ENCODE measurements around the gene RING1. TPM values are rescaled to one million over a fixed set of nuclear protein-coding genes. Genes with fewer than 3 reads are reported as not detected.
A peak's percentile ranks its signal among the peaks of the same experiment; 100 is the strongest.

Gene RING1
- total and polyA plus RNA-seq, 2 experiments from 2014 or later, result 12.7 to 35.8 TPM

DNA sequence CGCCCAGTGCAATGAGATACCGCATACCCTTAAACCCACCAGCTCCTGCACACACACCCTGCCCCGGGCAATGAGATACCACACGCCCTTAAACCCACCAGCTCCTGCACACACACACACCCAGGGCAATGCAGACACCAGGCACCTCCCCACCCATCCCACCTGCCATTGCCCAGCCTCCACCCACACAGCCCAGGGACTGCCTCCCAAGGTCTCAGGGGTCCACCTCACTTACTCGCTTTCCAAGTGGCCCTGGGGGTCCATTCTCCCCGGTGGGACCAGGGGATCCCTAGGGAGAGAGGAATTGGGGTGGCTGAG is 40.1 kb upstream of the RING1 start:
- no peaks in the 10 kb centered on the region for H3K9me3 ChIP-seq (ENCODE audit: low read depth)
- H3F3A ChIP-seq (ENCODE audit: insufficient read depth), result no peaks in the 10 kb centered on the region
- H3K36me3 ChIP-seq (ENCODE audit: low read depth), result no peaks in the 10 kb centered on the region
- in situ Hi-C loops (cut with MboI), result no loop called here
- no peaks in the 10 kb centered on the region for H3K27me3 ChIP-seq (replicated peaks; ENCODE audit: insufficient read depth)
- H2AFZ ChIP-seq, result no peak overlapping the region
- 53 to 70% methylated on average over 2 to 6 of the region's 6 CpGs for WGBS, 2 experiments (ENCODE audit: low coverage in 1 of 2, low lambda C conversion rate in 2 of 2, missing lambda C conversion rate in 2 of 2)
- TF ChIP-seq EZH2 (IDR thresholded peaks at IDR 0.05; ENCODE audit: insufficient read depth, poor library complexity, severe bottlenecking) (no peak), EZH2phosphoT487 (IDR thresholded peaks at IDR 0.05; ENCODE audit: insufficient read depth, low read depth) (no peak)
- no peaks in the 10 kb centered on the region for H3K79me2 ChIP-seq (ENCODE audit: insufficient read depth)
- H3K4me3 ChIP-seq, result no peak overlapping the region
- no peak overlapping the region for H3K4me2 ChIP-seq (ENCODE audit: unreplicated experiment)
- no peaks in the 10 kb centered on the region for H3K4me1 ChIP-seq (ENCODE audit: insufficient read depth)
- DNase-seq, result no peak
- H3K27ac ChIP-seq, result no peak overlapping the region
- H3K9me2 ChIP-seq (ENCODE audit: insufficient read depth), result no peaks in the 10 kb centered on the region
- no peaks in the 10 kb centered on the region for H4K20me1 ChIP-seq (ENCODE audit: insufficient read depth)
- no peak overlapping the region for H3K9ac ChIP-seq

DNA sequence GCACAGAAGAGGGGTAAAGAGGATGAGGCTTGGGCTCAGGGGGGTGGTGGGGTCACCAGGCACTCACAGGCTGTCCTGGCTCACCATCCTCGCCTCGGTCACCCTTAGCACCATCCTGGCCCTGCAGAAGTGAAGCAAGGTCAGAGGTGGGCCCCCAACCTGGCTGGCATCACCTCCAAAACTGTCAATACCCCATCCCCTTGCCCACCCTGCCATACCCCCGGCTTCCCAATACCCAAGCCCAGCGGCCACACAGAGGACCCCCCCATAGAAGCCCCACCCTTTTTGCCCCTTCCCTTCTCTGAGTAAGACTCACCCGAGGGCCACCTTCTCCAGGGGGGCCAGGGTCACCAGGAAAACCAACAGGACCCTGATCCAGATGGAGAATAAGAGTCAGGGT is 39.7 kb upstream of the RING1 start:
- DNase-seq, result no peak
- Histone ChIP-seq H3K27ac (no peak overlapping the region), H3K27me3 (replicated peaks; ENCODE audit: insufficient read depth) (no peaks in the 10 kb centered on the region), H3K4me2 (ENCODE audit: unreplicated experiment) (no peak overlapping the region), H3K4me1 (ENCODE audit: insufficient read depth) (no peaks in the 10 kb centered on the region), H3K4me3 (no peak overlapping the region), H3K9ac (no peak overlapping the region), H3F3A (ENCODE audit: insufficient read depth) (no peaks in the 10 kb centered on the region), H3K9me2 (ENCODE audit: insufficient read depth) (no peaks in the 10 kb centered on the region), H3K79me2 (ENCODE audit: insufficient read depth) (no peaks in the 10 kb centered on the region), H3K9me3 (ENCODE audit: low read depth) (no peaks in the 10 kb centered on the region), H3K36me3 (ENCODE audit: low read depth) (no peaks in the 10 kb centered on the region), H2AFZ (no peak overlapping the region), H4K20me1 (ENCODE audit: insufficient read depth) (no peaks in the 10 kb centered on the region)
- no peak for TF ChIP-seq EZH2 (IDR thresholded peaks at IDR 0.05; ENCODE audit: insufficient read depth, poor library complexity, severe bottlenecking)
- no peak for TF ChIP-seq EZH2phosphoT487 (IDR thresholded peaks at IDR 0.05; ENCODE audit: insufficient read depth, low read depth)
- WGBS, 2 experiments (ENCODE audit: low coverage in 1 of 2, low lambda C conversion rate in 2 of 2, missing lambda C conversion rate in 2 of 2), result 54 to 58% methylated on average over 3 to 5 of the region's 5 CpGs
- in situ Hi-C loops (cut with MboI), result no loop called here

DNA sequence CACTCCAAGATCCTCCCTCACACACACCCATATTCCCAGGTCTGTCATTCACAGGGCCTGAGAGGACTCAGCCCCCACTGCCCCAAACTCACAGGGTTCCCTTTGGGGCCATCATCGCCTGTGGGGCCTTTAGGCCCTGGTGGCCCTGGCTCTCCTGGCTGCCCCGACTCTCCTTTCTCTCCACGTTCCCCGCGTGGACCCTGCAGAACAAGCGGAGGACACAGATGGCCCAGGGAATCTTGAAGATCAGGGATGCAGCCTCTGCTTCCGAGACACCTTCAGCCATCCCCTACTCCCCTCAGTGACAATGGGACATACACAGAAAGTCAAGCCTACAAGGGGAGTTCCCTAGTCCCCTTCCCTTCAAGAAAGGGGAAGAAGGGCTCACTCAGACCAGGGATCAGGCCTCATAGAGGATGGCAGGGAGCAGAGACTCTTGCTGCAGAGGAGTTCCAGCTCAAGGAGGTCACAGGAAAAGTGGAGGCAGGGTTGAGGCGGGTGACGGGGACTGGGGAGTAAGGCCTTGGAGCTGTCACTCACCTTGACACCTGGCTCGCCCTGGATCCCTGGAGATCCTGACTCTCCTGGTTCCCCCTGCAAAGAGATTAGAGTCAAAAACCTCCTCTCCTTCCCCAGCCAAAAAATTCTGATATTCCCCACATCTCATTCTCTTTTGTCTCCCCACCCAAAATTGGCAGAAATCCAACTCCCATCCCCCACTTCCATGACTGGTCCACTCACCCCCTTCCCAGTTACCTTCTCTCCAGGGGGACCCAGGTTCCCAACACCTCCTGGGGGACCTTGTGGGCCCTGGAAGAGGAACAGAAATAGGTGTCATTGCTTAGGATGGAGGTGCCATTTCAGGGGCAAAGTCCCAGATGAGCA is 38.8 kb upstream of the RING1 start:
- no peak for DNase-seq
- Histone ChIP-seq H3K36me3 (ENCODE audit: low read depth) (no peaks in the 10 kb centered on the region), H3K4me3 (no peak overlapping the region), H2AFZ (no peak overlapping the region), H3K4me2 (ENCODE audit: unreplicated experiment) (no peak overlapping the region), H4K20me1 (ENCODE audit: insufficient read depth) (no peaks in the 10 kb centered on the region), H3F3A (ENCODE audit: insufficient read depth) (no peaks in the 10 kb centered on the region), H3K9me2 (ENCODE audit: insufficient read depth) (no peaks in the 10 kb centered on the region), H3K9ac (no peak overlapping the region), H3K9me3 (ENCODE audit: low read depth) (no peaks in the 10 kb centered on the region), H3K27ac (no peak overlapping the region), H3K79me2 (ENCODE audit: insufficient read depth) (no peaks in the 10 kb centered on the region), H3K27me3 (replicated peaks; ENCODE audit: insufficient read depth) (no peaks in the 10 kb centered on the region), H3K4me1 (ENCODE audit: insufficient read depth) (no peaks in the 10 kb centered on the region)
- WGBS, 2 experiments (ENCODE audit: low coverage in 1 of 2, low lambda C conversion rate in 2 of 2, missing lambda C conversion rate in 2 of 2), result 85 to 87% methylated on average over 10 of the region's 10 CpGs
- TF ChIP-seq EZH2phosphoT487 (IDR thresholded peaks at IDR 0.05; ENCODE audit: insufficient read depth, low read depth) (no peak), EZH2 (IDR thresholded peaks at IDR 0.05; ENCODE audit: insufficient read depth, poor library complexity, severe bottlenecking) (no peak)
- in situ Hi-C loops (cut with MboI), result no loop called here

DNA sequence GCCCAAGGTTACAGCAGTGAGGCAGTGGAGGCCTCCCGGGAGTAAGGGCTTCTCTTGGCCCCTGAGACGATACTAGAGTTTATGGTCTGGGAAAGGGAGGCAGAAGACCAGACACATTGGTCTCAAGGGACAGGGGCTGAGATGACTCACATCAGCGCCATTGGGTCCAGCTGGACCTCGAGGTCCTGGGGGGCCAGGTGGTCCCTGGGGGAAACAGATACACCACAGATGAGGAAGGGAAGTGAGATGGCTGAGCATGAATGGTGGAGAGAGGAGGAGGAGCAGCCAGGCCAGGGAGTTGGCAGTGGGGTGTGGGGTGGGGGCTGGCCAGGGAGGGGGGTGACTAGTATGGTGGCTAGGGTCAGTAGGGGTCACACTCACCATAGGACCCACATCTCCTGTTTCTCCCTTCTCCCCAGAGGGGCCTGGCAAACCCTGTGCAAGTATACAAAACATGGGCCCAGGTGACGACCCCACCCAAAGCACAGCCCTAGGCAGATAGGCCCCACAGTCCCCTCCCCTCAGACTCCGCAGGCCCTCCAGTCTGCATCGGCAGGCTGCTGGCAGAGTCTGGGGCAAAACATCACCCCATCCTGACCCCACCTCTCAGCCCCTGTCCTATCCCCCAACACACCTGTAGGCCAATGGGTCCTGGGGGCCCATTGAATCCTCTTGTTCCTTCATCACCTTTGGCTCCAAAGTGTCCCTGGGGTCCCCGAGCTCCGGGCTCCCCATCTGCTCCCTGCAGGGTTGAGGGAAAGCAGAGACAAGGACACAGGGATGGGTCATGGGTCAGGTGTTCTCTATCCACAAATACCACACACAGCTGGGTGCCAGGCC is 37.9 kb upstream of the RING1 start:
- 83 to 89% methylated on average over 7 to 9 of the region's 9 CpGs for WGBS, 2 experiments (ENCODE audit: low coverage in 1 of 2, low lambda C conversion rate in 2 of 2, missing lambda C conversion rate in 2 of 2)
- in situ Hi-C loops (cut with MboI), result no loop called here
- H3K9me3 ChIP-seq (ENCODE audit: low read depth), result no peaks in the 10 kb centered on the region
- H3K9me2 ChIP-seq (ENCODE audit: insufficient read depth), result no peaks in the 10 kb centered on the region
- H3K79me2 ChIP-seq (ENCODE audit: insufficient read depth), result no peaks in the 10 kb centered on the region
- H2AFZ ChIP-seq, result no peak overlapping the region
- TF ChIP-seq EZH2phosphoT487 (IDR thresholded peaks at IDR 0.05; ENCODE audit: insufficient read depth, low read depth), result no peak
- no peak for TF ChIP-seq EZH2 (IDR thresholded peaks at IDR 0.05; ENCODE audit: insufficient read depth, poor library complexity, severe bottlenecking)
- H3K27ac ChIP-seq, result no peak overlapping the region
- DNase-seq, result peak; percentile 14
- H3K36me3 ChIP-seq (ENCODE audit: low read depth), result no peaks in the 10 kb centered on the region
- H3K4me2 ChIP-seq (ENCODE audit: unreplicated experiment), result no peak overlapping the region
- H3K9ac ChIP-seq, result no peak overlapping the region
- no peaks in the 10 kb centered on the region for H3K27me3 ChIP-seq (replicated peaks; ENCODE audit: insufficient read depth)
- H3F3A ChIP-seq (ENCODE audit: insufficient read depth), result no peaks in the 10 kb centered on the region
- no peaks in the 10 kb centered on the region for H4K20me1 ChIP-seq (ENCODE audit: insufficient read depth)
- no peaks in the 10 kb centered on the region for H3K4me1 ChIP-seq (ENCODE audit: insufficient read depth)
- H3K4me3 ChIP-seq, result no peak overlapping the region
